Skeletal muscle satellite cell (primary cell): ENCODE data around the gene TMEM107.

ENCODE experiments used
- H3K27me3 ChIP-seq: 2 replicates; pipeline ENCODE4 v1.7.0; 2013; ENCODE audit warnings: low read length; ENCODE audit not compliant: control insufficient read depth, insufficient read depth
- H3K36me3 ChIP-seq: 2 replicates; pipeline ENCODE4 v1.7.0; 2013; ENCODE audit warnings: mild to moderate bottlenecking, control low read depth, low read length; ENCODE audit not compliant: insufficient read depth
- H3K4me1 ChIP-seq: 2 replicates; pipeline ENCODE4 v1.7.0; 2013; ENCODE audit warnings: low read length; ENCODE audit not compliant: control insufficient read depth, insufficient read depth
- H3K4me2 ChIP-seq: 2 replicates; pipeline ENCODE4 v1.7.0; 2013; ENCODE audit warnings: mild to moderate bottlenecking, low read length
- H3K4me3 ChIP-seq: 2 replicates; pipeline ENCODE4 v1.7.0; 2013; ENCODE audit warnings: low read length
- H3K9ac ChIP-seq: 2 replicates; pipeline ENCODE4 v1.7.0; 2013; ENCODE audit warnings: mild to moderate bottlenecking, low read depth, low read length, moderate library complexity
- H3K9me3 ChIP-seq: replicated peaks from 2 replicates; pipeline ENCODE4 v1.7.0; 2013; ENCODE audit warnings: mild to moderate bottlenecking, control low read depth, low read length

Gene TMEM107

DNA sequence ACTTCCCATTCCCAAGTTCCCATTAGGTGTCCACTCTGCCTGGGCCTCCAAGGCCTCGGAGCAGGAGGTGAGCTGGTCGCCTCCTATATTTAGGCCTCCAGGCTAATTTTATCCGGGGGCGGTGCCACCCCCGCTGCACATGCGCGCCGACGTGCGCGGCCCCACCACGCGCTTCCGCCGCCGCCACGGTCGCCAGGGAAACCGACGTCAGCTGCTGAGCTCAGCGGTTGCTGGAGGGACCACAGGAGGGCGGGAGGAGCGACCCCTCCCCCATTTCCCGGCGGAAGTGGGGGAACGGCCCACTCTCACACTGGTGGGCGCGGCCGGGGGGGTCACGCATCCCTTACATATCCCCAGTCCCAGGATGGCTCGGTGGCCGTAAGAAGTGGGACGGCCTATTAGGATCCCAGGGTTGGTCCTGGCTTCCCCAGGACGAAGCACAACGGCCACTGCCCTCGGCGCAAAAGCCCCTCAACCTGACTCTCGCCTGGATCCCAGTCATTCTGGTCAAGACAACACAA is 25.0 kb downstream of the TMEM107 start:
- no peaks in the 10 kb centered on the region for H3K27me3 ChIP-seq
- H3K4me3 ChIP-seq = peak overlapping the region; percentile 79
- peak overlapping the region; percentile 99 for H3K9ac ChIP-seq
- no peaks in the 10 kb centered on the region for H3K9me3 ChIP-seq
- peak overlapping the region; percentile 96 for H3K4me2 ChIP-seq
- peaks cover 56% of the 10 kb centered on the region for H3K36me3 ChIP-seq
- H3K4me1 ChIP-seq = peaks cover 38% of the 10 kb centered on the region

DNA sequence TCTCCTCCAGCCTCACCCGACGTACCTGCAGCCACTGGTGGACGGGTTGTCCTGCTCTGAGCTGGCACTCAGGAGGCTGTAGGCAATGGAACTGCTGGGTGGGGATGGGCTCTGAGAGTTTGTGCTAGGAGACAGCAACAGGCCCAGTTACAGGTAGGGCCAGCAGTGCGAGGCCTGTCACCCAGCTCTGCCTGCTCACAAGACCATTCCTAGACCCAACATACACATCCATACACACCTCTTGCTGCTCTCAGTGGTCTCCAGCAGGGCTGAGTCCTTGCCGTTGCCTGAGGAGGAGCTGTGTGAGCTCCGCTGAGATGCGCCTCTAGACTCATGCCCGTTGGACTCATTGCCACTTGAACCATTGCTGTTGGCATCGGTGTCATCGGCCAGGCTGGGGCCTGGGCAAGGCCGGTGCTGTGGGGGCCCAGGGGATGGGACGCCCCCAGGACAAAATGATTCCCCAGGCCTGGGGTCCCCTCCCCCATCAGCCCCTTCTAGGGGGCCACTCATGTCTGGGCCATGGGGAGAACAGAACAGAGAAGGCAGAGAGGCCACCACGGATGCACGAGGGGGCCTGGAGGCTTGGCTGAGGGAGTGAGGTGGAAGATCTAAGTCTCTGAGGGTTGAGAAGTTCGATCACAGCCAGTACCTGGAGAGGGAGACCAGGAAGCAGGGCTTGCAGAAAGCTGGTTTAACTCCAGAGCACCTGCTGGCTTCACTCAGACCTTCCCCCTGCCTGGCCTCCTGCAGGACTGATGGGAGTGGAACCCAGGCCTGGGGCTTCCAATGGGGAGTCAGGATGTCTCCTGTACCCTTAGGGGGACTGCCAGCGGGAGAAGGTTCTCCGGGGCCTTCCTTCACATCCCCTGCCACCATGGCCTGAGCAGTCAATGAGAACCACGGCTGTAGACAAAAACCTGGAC is 25.7 kb downstream of the TMEM107 start:
- peaks cover 38% of the 10 kb centered on the region for H3K4me1 ChIP-seq
- peaks cover 58% of the 10 kb centered on the region for H3K36me3 ChIP-seq
- H3K27me3 ChIP-seq = no peaks in the 10 kb centered on the region
- no peaks in the 10 kb centered on the region for H3K9me3 ChIP-seq
- H3K9ac ChIP-seq = peak overlapping the region; percentile 99
- peak overlapping the region; percentile 79 for H3K4me3 ChIP-seq
- peak overlapping the region; percentile 96 for H3K4me2 ChIP-seq

DNA sequence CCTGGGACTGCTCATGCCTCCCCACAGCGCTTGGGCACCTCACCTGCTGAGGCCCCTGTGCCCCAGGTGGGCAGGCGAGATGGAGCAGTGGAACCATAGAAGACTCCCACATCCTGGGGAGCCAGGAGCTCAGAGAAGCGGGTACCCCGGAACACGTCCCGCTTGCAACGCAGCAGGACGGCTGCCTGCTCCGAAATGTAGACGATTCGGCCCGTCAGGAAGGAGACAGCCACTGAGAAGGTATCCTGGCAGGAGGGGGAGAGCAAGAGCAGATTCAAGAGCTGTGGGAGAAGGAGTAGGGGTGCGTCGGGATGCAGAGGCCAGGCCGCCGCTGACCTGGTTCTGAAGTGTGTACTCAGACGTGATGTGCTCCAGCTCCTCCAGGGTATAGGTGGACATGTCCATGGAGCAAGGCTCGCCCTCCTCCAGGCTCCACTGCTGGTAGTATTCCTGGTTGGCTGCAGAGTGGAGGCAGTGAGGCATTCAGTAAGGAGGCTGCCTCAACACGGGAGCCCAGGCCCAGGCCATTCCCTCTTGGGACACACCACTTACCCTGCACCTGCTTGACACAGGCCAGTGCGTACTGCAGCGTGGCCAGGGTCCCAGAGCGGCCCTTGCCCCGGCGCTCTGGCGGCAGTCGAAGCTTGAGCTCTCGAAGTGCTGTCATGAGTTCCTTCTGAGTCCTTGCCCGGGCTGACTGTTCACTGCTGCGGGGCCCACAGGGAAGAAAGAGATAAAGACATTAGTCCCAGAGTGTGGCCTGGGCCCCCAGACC is 26.6 kb downstream of the TMEM107 start:
- no peak overlapping the region for H3K4me3 ChIP-seq
- H3K4me2 ChIP-seq = peak overlapping the region; percentile 96
- no peaks in the 10 kb centered on the region for H3K9me3 ChIP-seq
- H3K9ac ChIP-seq = peak overlapping the region; percentile 99
- H3K27me3 ChIP-seq = no peaks in the 10 kb centered on the region
- H3K36me3 ChIP-seq = peaks cover 65% of the 10 kb centered on the region
- peaks cover 31% of the 10 kb centered on the region for H3K4me1 ChIP-seq

DNA sequence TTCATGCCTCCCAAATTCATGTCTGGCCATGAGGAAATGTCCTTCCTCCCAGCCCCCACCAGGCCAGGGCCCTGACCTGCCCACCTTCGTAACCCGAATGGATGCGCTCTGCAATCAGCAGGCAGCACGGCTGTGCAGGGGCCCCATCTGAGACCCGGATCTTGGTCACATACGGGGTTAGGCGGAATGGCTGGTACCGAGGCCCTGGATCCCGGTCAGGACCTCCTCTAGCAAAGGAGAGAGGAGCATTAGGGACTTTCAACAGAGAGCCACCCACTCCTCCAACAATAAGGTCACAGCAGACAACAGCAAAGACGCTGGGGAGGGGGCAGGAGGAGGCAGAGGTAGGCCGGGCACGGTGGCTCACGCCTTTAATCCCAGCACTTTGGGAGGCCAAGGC is 27.6 kb downstream of the TMEM107 start:
- peaks cover 23% of the 10 kb centered on the region for H3K4me1 ChIP-seq
- no peak overlapping the region for H3K4me3 ChIP-seq
- H3K36me3 ChIP-seq = peaks cover 74% of the 10 kb centered on the region
- H3K4me2 ChIP-seq = no peak overlapping the region
- no peak overlapping the region for H3K9ac ChIP-seq
- H3K9me3 ChIP-seq = no peaks in the 10 kb centered on the region
- H3K27me3 ChIP-seq = no peaks in the 10 kb centered on the region

DNA sequence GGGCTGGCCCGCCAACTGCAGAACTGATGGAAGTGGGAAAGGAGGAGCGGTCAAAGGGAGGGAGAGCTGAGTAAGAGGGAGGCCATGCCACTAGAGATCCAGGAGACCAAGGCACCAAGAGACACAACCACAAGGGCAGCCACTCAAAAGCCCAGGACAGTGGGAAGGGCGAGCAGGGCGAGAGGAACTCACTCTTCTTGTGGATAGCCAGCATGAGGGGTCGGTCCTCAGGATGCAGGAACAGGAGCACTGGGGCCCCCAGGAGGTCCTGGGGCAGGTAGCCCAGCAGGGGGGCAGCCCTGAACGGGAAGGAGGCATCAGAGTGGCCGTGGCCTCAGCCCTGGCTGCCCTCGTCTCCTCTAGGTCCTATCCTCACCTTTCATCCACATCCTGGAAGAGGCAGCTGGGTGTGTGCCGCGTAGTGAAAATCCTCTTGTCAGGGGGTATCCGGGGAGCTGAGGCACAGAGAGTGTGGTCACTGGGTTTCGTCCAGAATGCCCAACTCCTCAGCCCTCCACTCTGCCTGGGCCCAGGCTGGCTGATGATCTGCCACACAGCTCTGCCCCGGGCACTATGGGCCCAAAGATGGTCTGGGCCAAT is 28.3 kb downstream of the TMEM107 start:
- H3K4me1 ChIP-seq = peaks cover 18% of the 10 kb centered on the region
- peaks cover 76% of the 10 kb centered on the region for H3K36me3 ChIP-seq

DNA sequence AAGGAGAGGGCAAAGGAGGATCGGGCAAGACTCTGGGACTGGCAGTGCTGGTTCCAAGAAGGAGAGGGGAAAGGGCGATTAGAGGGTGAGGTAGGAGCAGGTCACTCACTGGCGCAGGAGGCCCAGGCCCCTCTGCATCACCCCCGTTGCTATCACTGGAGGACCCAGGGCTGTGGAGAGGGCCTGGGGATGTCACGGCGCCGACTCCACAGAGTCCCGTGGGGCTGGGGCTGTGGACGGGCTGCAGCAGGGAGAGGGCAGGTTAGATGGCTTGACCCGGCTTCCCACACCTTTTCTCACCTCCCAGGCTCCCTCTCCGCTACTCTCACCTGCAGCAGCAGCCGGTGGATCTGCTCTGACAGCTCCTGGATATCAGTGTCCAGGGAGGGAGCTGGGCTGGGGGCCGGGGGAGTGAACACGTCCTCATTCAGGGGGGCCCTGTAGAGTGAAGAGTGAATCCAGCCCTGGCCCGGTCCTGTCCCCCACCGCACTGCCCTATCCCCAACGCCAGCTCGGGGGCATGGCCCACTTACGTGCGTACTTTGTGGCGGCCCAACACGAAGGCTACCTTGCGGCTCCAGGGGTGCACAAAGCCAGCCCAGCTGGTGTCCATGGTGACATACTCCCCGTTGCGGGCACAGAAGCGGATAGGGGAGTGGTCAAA is 28.9 kb downstream of the TMEM107 start:
- no peaks in the 10 kb centered on the region for H3K9me3 ChIP-seq
- no peak overlapping the region for H3K4me2 ChIP-seq
- H3K4me3 ChIP-seq = no peak overlapping the region
- H3K27me3 ChIP-seq = no peaks in the 10 kb centered on the region
- peaks cover 80% of the 10 kb centered on the region for H3K36me3 ChIP-seq
- H3K4me1 ChIP-seq = peaks cover 13% of the 10 kb centered on the region
- H3K9ac ChIP-seq = no peak overlapping the region

More for the DNA sequence above, 28.3 kb downstream of the TMEM107 start:
- H3K9ac ChIP-seq = no peak overlapping the region
- no peaks in the 10 kb centered on the region for H3K27me3 ChIP-seq
- no peaks in the 10 kb centered on the region for H3K9me3 ChIP-seq
- no peak overlapping the region for H3K4me2 ChIP-seq
- H3K4me3 ChIP-seq = no peak overlapping the region

DNA sequence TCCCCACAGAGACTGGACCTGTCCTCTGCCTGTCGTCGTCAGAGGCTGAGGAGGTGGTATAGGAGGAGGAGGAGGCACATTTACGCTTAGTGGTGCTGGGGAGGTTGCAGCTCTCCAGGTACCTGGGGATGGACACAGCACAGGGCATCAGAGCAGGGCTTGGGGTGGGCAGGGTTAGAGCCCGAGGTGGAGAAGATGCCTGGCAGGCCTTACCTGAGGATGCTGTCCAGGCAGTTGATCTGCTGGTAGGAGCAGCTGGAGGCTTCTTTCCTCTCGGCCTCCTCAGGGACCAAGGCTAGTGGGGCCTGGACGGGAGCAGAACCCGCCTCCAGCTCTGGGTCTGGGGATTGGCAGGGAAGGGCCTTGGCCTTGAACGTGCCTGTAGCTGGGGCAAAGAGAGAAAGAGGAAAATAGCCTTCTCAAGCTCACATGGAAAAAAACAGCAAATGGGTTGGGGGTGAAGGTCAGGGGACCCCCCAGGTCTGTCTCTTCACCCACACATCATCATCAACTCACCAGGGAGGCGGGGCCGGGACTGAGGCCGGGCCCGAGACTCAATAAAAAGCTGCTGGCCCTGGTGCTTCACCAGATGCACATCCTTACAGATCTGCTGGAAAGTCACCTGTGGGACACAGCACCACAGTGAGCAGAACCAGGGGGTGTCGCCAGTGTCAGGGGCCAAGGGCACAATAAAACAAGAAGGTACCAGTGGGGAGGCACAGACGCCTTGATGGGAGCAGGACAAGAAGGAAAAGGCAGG is 29.6 kb downstream of the TMEM107 start:
- no peak overlapping the region for H3K4me3 ChIP-seq
- peaks cover 13% of the 10 kb centered on the region for H3K4me1 ChIP-seq
- H3K9ac ChIP-seq = no peak overlapping the region
- peaks cover 87% of the 10 kb centered on the region for H3K36me3 ChIP-seq
- H3K27me3 ChIP-seq = no peaks in the 10 kb centered on the region
- no peaks in the 10 kb centered on the region for H3K9me3 ChIP-seq
- no peak overlapping the region for H3K4me2 ChIP-seq

DNA sequence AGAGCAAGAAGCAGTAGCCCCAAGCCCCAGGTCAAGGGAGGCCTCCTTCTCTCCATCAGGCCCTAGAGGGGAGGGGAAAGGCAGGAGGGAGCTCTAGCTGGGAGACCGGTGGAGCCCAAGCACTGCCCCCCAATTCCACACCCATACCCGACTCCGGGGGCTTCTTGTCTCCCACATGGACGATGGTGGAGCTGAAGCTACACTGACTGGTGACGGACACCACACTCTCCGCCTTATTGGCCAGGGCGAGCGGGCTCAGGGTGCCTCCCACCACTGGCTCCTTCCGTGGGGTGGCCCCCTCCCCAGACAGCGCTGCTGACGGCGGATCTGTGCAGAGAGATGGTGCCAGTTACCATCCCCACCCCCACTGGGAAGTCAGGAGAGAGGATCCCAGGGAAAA is 30.4 kb downstream of the TMEM107 start:
- Histone ChIP-seq H3K4me2 (no peak overlapping the region), H3K36me3 (peaks cover 94% of the 10 kb centered on the region), H3K9me3 (no peaks in the 10 kb centered on the region), H3K9ac (no peak overlapping the region), H3K27me3 (no peaks in the 10 kb centered on the region), H3K4me3 (no peak overlapping the region), H3K4me1 (peaks cover 11% of the 10 kb centered on the region)

DNA sequence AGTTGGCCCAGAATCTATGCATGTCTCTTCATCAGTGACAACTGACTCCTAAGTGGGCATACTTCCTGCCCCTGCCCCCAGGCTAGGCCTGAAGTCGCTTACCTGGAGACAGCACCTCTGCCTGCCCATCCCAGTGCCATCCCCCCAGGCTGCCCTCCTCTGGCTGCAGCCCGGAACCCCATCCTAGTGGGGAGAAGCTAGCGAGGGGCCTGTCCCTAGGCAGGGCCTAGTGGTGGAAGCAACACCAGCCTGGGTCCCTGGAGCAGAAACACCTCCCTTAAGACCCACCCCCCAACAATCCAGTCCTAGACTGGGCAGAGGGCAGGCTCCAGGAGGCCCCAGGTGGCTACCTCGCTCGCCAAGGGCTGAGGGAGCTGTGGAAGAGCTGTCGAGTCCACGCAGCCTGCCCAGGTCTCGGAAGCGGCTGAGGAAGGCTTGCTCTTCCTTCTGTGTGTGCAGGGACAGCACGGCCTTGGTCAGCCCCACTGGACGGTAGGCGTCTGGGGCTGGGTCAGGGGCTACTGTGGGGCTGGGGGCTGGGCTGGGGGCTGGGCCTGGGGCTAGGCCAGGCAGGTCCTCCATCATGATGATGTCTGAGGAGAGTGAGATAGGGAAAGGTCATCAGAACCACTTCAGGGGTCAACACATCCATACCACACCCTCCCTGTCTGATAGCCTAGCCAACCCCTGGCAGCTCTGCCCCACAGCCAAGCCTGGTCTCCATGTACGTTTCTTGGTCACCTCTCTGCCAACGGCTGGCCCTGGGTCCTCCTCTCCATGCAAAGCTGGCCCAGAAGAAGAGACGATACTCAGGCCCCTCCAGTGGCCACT is 31.6 kb downstream of the TMEM107 start:
- Histone ChIP-seq H3K9ac (no peak overlapping the region), H3K36me3 (peaks cover 94% of the 10 kb centered on the region), H3K4me1 (no peaks in the 10 kb centered on the region), H3K9me3 (no peaks in the 10 kb centered on the region), H3K4me2 (no peak overlapping the region), H3K4me3 (no peak overlapping the region), H3K27me3 (no peaks in the 10 kb centered on the region)
